HEK293 (cell line): Measurements from ENCODE around the gene CDC5L.

Experiments used
- CTCF ChIA-PET: fragments of 350-600 bp; formaldehyde crosslinking; extraction: SDS; loops from one replicate; lab custom pipeline; 2021; ENCODE audit warnings: antibody characterized with exemption; lab: Yijun Ruan, JAX
- POLR2A ChIA-PET: fragments of 300-600 bp; formaldehyde crosslinking; extraction: SDS; loops from one replicate; lab custom pipeline; 2020; ENCODE audit warnings: antibody characterized with exemption, inconsistent platforms; lab: Yijun Ruan, JAX
- H3K27ac ChIP-seq: fragments of 200-500 bp; sonication (Bioruptor generic); 2 replicates; pipeline ENCODE4 v1.5.1; 2014; ENCODE audit warnings: low read depth, low read length, control low read depth, inconsistent platforms; ENCODE audit errors: extremely low read depth
- H3K36me3 ChIP-seq, 2 experiments: fragments of 200-500 bp in 1 of 2; sonication (Bioruptor generic) in 1 of 2; 1 replicate in 1 of 2; 2 replicates in 1 of 2; pipeline ENCODE4 v1.5.1; 2014 to 2017; ENCODE audit warnings: inconsistent platforms in 2 of 2, low read length in 2 of 2; ENCODE audit not compliant: control insufficient read depth in 2 of 2, insufficient read depth in 1 of 2
- H3K4me1 ChIP-seq: fragments of 200-500 bp; sonication (Bioruptor generic); 2 replicates; pipeline ENCODE4 v1.5.1; 2014; ENCODE audit warnings: mild to moderate bottlenecking, low read length, inconsistent platforms; ENCODE audit not compliant: control insufficient read depth, insufficient read depth
- H3K4me3 ChIP-seq: 2 replicates; pipeline ENCODE4 v1.5.1; 2011; ENCODE audit warnings: low read depth, mild to moderate bottlenecking, control low read depth, low read length, moderate library complexity
- H3K9me3 ChIP-seq: fragments of 200-500 bp; sonication (Bioruptor generic); 2 replicates; pipeline ENCODE4 v1.5.1; 2014; ENCODE audit warnings: low read depth, low read length, inconsistent platforms; ENCODE audit not compliant: control insufficient read depth, insufficient read depth
- BCL11A ChIP-seq: fragments of 450-650 bp; formaldehyde crosslinking; IDR thresholded peaks from 2 replicates; pipeline ENCODE4 v1.5.1; 2016; ENCODE audit warnings: low read depth, missing biosample characterization, missing genetic modification characterization
- GFI1B ChIP-seq: fragments of 450-650 bp; formaldehyde crosslinking; IDR thresholded peaks from 2 replicates; pipeline ENCODE4 v1.5.1; 2016; ENCODE audit warnings: missing biosample characterization, missing genetic modification characterization
- INSM2 ChIP-seq: fragments of 450-650 bp; formaldehyde crosslinking; IDR thresholded peaks from 2 replicates; pipeline ENCODE4 v1.5.1; 2016; ENCODE audit warnings: missing biosample characterization, missing genetic modification characterization
- PRDM6 ChIP-seq: fragments of 450-650 bp; formaldehyde crosslinking; IDR thresholded peaks from 2 replicates; pipeline ENCODE4 v1.5.1; 2017; ENCODE audit warnings: missing biosample characterization, missing genetic modification characterization
- SCRT2 ChIP-seq: fragments of 450-650 bp; formaldehyde crosslinking; IDR thresholded peaks from 2 replicates; pipeline ENCODE4 v1.5.1; 2016; ENCODE audit warnings: missing biosample characterization, missing genetic modification characterization
- ZBTB7A ChIP-seq: fragments of 450-650 bp; formaldehyde crosslinking; IDR thresholded peaks from 2 replicates; pipeline ENCODE4 v1.5.1; 2016; ENCODE audit warnings: low read depth, missing biosample characterization, missing genetic modification characterization
- ZFP37 ChIP-seq: fragments of 450-650 bp; formaldehyde crosslinking; IDR thresholded peaks from 2 replicates; pipeline ENCODE4 v1.5.1; 2016; ENCODE audit warnings: missing biosample characterization, missing genetic modification characterization
- ZNF121 ChIP-seq: fragments of 450-650 bp; formaldehyde crosslinking; IDR thresholded peaks from 2 replicates; pipeline ENCODE4 v1.5.1; 2016; ENCODE audit warnings: missing biosample characterization, missing genetic modification characterization
- ZNF2 ChIP-seq: fragments of 450-650 bp; formaldehyde crosslinking; IDR thresholded peaks from 2 replicates; pipeline ENCODE4 v1.5.1; 2016; ENCODE audit warnings: missing biosample characterization, missing genetic modification characterization
- ZNF26 ChIP-seq: fragments of 450-650 bp; formaldehyde crosslinking; IDR thresholded peaks from 2 replicates; pipeline ENCODE4 v1.5.1; 2016; ENCODE audit warnings: missing biosample characterization, missing genetic modification characterization
- ZNF366 ChIP-seq: fragments of 450-650 bp; formaldehyde crosslinking; conservative IDR thresholded peaks from 2 replicates; pipeline ENCODE4 v1.5.1; 2016; ENCODE audit warnings: missing biosample characterization, missing genetic modification characterization
- ZNF426 ChIP-seq: fragments of 450-650 bp; formaldehyde crosslinking; IDR thresholded peaks from 2 replicates; pipeline ENCODE4 v1.5.1; 2017; ENCODE audit warnings: missing biosample characterization, missing genetic modification characterization, mild to moderate bottlenecking, inconsistent platforms, moderate library complexity
- ZNF501 ChIP-seq: fragments of 450-650 bp; formaldehyde crosslinking; IDR thresholded peaks from 2 replicates; pipeline ENCODE4 v1.5.1; 2016; ENCODE audit warnings: missing biosample characterization, missing genetic modification characterization
- ZNF530 ChIP-seq: fragments of 450-650 bp; formaldehyde crosslinking; IDR thresholded peaks from 2 replicates; pipeline ENCODE4 v1.5.1; 2016; ENCODE audit warnings: low read depth, missing biosample characterization, missing genetic modification characterization
- ZNF624 ChIP-seq: fragments of 450-650 bp; formaldehyde crosslinking; IDR thresholded peaks from 2 replicates; pipeline ENCODE4 v1.5.1; 2017; ENCODE audit warnings: missing biosample characterization, missing genetic modification characterization
- ZNF626 ChIP-seq: fragments of 450-650 bp; sonication (Bioruptor Pico); formaldehyde crosslinking; IDR thresholded peaks from 2 replicates; pipeline ENCODE4 v1.5.1; 2018; ENCODE audit warnings: missing biosample characterization, missing genetic modification characterization, inconsistent platforms
- ZNF692 ChIP-seq: fragments of 450-650 bp; formaldehyde crosslinking; IDR thresholded peaks from 2 replicates; pipeline ENCODE4 v1.5.1; 2016; ENCODE audit warnings: missing biosample characterization, missing genetic modification characterization
- ZSCAN5A ChIP-seq: fragments of 450-650 bp; formaldehyde crosslinking; IDR thresholded peaks from 2 replicates; pipeline ENCODE4 v1.5.1; 2016; ENCODE audit warnings: missing biosample characterization, missing genetic modification characterization

Gene CDC5L

GRCh38 chr6:44456966-44457292 is 69.4 kb downstream of the CDC5L start (continued):
- no peak for TF ChIP-seq ZNF530 (tag by site-specific recombination)
- TF ChIP-seq SCRT2 (tag by site-specific recombination), result peak; percentile 91
- TF ChIP-seq ZNF26 (tag by site-specific recombination), result no peak
- TF ChIP-seq ZNF501 (tag by site-specific recombination), result no peak
- TF ChIP-seq BCL11A (tag by site-specific recombination), result no peak
- TF ChIP-seq ZNF624, result no peak
- 0 out of 2 replicates have a peak, but pooled peaks have one; percentile 3 for TF ChIP-seq ZNF692 (tag by site-specific recombination)
- no peak for TF ChIP-seq ZFP37 (tag by site-specific recombination)
- no peak for TF ChIP-seq ZNF121
- TF ChIP-seq ZNF2 (tag by site-specific recombination), result no peak
- no peak for TF ChIP-seq ZSCAN5A (tag by site-specific recombination)
- TF ChIP-seq PRDM6 (tag by site-specific recombination), result no peak
- peak; percentile 61; the same call in 1 of the 2 replicates for TF ChIP-seq ZNF366
- TF ChIP-seq INSM2 (tag by site-specific recombination), result no peak
- no peak for TF ChIP-seq ZBTB7A (tag by site-specific recombination)
- no peak for TF ChIP-seq GFI1B (tag by site-specific recombination)
- TF ChIP-seq ZNF626 (tag by site-specific recombination), result no peak

- TF ChIP-seq ZNF426 (tag by site-specific recombination), result no peak
- H3K4me1 ChIP-seq, result peaks cover 5% of the 10 kb centered on the region
- H3K4me3 ChIP-seq, result no peak overlapping the region
- no peak overlapping the region for H3K27ac ChIP-seq
- no peaks in the 10 kb centered on the region for H3K9me3 ChIP-seq
- ChIA-PET POLR2A (interaction anchor here (0.7 kb wide), 1 partner anchor 10 kb away, joined by 3 read pairs; no protein-coding TSS in a partner anchor), CTCF (interaction anchor here (0.6 to 15.0 kb wide), 10 partner anchors 12 to 189 kb away, joined by 3 to 302 read pairs (median 10); no protein-coding TSS in a partner anchor)
- peaks cover 0 to 3% of the 10 kb centered on the region in 2 experiments; a peak in 2 of 3 replicates for H3K36me3 ChIP-seq
Observed at GRCh38 chr6:44457596-44457995, 70.1 kb downstream of the CDC5L start.
